Activated naive CD4-positive, alpha-beta T cell treated with anti-CD3 and anti-CD28 coated beads, Interleukin-2, amount 50 U/mL, for 72 hours (primary cell): ENCODE results near the gene AFP. TPM values are rescaled to one million over a fixed set of nuclear protein-coding genes. Genes with fewer than 3 reads are reported as not detected.

Experiments used
- ATAC-seq, 2 donors: fragments of 150-1000 bp; cut with Tn5 transposase; 2 replicates each; pipeline ENCODE4 v1.10.0; 2021; ENCODE audit warnings: mild to moderate bottlenecking in 2 of 2, moderate library complexity in 2 of 2
- DNase-seq, 2 donors: peaks; one replicate each; pipeline ENCODE4 v3.0.0; 2021 to 2022; ENCODE audit warnings: low spot score in 2 of 2
- H3K27ac Mint-ChIP-seq, 2 donors: one replicate each; pipeline ENCODE4 v1.8.0; 2022; ENCODE audit warnings: mild to moderate bottlenecking in 2 of 2, mixed read lengths in 2 of 2
- H3K36me3 Mint-ChIP-seq, 2 donors: one replicate each; pipeline ENCODE4 v1.8.0; 2022; ENCODE audit warnings: mixed read lengths in 2 of 2
- H3K9me3 Mint-ChIP-seq, 2 donors: one replicate each; pipeline ENCODE4 v1.8.0; 2022; ENCODE audit warnings: mixed read lengths in 2 of 2
- total RNA-seq, 2 donors: library from RNA; stranded (reverse); gene quantifications; one replicate each; pipeline ENCODE4 v1.2.3, GENCODE V29; 2022

Gene AFP
- total RNA-seq, 2 donors from 2014 or later, result not detected

DNA sequence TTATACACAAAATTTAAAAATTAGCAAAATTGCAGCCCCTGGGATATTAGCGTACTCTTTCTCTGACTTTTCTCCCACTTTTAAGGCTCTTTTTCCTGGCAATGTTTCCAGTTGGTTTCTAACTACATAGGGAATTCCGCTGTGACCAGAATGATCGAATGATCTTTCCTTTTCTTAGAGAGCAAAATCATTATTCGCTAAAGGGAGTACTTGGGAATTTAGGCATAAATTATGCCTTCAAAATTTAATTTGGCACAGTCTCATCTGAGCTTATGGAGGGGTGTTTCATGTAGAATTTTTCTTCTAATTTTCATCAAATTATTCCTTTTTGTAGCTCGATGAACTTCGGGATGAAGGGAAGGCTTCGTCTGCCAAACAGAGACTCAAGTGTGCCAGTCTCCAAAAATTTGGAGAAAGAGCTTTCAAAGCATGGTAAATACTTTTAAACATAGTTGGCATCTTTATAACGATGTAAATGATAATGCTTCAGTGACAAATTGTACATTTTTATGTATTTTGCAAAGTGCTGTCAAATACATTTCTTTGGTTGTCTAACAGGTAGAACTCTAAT lies 26.0 kb upstream of the AFP start:
- no peaks in the 10 kb centered on the region for H3K36me3 Mint-ChIP-seq
- no peak overlapping the region for H3K27ac Mint-ChIP-seq
- ATAC-seq (no peak), DNase-seq (no peak)
- no peaks in the 10 kb centered on the region for H3K9me3 Mint-ChIP-seq

DNA sequence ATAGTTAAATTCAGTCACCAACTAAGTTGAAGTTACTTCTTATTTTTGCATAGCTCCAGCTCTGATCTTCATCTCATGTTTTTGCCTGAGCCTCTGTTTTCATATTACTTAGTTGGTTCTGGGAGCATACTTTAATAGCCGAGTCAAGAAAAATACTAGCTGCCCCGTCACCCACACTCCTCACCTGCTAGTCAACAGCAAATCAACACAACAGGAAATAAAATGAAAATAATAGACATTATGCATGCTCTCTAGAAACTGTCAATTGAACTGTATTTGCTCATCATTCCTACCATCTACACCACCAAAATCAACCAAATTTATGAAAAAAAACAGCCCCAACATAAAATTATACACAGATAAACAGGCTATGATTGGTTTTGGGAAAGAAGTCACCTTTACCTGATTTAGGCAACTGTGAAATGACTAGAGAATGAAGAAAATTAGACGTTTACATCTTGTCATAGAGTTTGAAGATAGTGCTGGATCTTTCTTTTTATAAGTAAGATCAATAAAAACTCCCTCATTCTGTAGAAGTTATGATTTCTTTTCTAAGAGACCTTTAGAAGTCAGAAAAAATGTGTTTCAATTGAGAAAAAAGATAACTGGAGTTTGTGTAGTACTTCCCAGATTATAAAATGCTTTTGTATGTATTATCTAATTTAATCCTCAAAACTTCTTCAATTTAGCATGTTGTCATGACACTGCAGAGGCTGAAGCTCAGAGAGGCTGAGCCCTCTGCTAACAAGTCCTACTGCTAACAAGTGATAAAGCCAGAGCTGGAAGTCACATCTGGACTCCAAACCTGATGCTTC lies 24.9 kb upstream of the AFP start:
- no peaks in the 10 kb centered on the region for H3K9me3 Mint-ChIP-seq
- no peaks in the 10 kb centered on the region for H3K36me3 Mint-ChIP-seq
- H3K27ac Mint-ChIP-seq, result no peak overlapping the region
- DNase-seq (no peak), ATAC-seq (no peak)

DNA sequence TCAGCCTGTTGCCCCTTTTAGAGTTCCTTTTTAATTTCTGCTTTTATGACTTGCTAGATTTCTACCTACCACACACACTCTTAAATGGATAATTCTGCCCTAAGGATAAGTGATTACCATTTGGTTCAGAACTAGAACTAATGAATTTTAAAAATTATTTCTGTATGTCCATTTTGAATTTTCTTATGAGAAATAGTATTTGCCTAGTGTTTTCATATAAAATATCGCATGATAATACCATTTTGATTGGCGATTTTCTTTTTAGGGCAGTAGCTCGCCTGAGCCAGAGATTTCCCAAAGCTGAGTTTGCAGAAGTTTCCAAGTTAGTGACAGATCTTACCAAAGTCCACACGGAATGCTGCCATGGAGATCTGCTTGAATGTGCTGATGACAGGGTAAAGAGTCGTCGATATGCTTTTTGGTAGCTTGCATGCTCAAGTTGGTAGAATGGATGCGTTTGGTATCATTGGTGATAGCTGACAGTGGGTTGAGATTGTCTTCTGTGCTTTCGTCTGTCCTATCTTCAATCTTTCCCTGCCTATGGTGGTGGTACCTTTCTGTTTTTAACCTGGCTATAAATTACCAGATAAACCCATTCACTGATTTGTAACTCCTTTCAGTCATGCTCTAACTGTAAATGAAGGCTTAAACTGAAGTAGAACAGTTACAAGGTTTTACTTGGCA lies 24.1 kb upstream of the AFP start:
- no peak overlapping the region for H3K27ac Mint-ChIP-seq
- no peaks in the 10 kb centered on the region for H3K9me3 Mint-ChIP-seq
- no peaks in the 10 kb centered on the region for H3K36me3 Mint-ChIP-seq
- ATAC-seq (no peak), DNase-seq (no peak)

DNA sequence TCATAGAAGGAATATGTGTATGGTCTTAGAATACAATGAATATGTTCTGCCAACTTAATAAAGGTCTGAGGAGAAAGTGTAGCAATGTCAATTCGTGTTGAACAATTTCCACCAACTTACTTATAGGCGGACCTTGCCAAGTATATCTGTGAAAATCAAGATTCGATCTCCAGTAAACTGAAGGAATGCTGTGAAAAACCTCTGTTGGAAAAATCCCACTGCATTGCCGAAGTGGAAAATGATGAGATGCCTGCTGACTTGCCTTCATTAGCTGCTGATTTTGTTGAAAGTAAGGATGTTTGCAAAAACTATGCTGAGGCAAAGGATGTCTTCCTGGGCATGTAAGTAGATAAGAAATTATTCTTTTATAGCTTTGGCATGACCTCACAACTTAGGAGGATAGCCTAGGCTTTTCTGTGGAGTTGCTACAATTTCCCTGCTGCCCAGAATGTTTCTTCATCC lies 22.7 kb upstream of the AFP start:
- no peaks in the 10 kb centered on the region for H3K9me3 Mint-ChIP-seq
- ATAC-seq, result no peak

DNA sequence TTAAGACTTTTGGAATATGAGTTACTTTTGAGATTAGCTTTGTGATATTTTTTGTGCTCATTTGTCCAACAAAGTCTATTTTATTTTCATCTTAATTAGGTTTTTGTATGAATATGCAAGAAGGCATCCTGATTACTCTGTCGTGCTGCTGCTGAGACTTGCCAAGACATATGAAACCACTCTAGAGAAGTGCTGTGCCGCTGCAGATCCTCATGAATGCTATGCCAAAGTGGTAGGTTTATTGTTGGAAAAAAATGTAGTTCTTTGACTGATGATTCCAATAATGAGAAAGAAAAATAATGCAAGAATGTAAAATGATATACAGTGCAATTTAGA lies 21.1 kb upstream of the AFP start:
- H3K27ac Mint-ChIP-seq, result no peak overlapping the region
- H3K36me3 Mint-ChIP-seq, result no peaks in the 10 kb centered on the region
- no peaks in the 10 kb centered on the region for H3K9me3 Mint-ChIP-seq
- ATAC-seq (no peak), DNase-seq (no peak)

More for the DNA sequence above, 22.7 kb upstream of the AFP start:
- Mint-ChIP-seq H3K36me3 (no peaks in the 10 kb centered on the region), H3K27ac (no peak overlapping the region)
- no peak for DNase-seq

DNA sequence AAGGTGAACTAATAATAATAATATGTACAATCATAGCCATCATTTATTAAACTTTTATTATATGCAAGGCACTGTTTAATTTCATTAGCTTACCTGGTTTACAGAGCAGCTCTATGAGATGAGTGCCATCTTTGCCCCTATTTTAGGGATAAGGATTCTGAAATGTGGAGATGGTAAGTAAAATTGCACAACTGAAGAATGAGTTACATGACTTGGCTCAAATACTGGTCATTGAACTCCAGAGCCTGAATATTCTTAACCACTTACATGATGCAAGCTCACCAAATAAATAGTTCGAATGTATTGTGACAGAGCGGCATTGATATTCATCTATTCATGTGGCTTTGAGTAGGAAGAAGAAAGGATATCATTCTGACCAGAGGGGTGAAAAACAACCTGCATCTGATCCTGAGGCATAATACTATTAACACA lies 20.2 kb upstream of the AFP start:
- H3K9me3 Mint-ChIP-seq, result no peaks in the 10 kb centered on the region
- no peaks in the 10 kb centered on the region for H3K36me3 Mint-ChIP-seq
- ATAC-seq (no peak), DNase-seq (no peak)
- H3K27ac Mint-ChIP-seq, result no peak overlapping the region

DNA sequence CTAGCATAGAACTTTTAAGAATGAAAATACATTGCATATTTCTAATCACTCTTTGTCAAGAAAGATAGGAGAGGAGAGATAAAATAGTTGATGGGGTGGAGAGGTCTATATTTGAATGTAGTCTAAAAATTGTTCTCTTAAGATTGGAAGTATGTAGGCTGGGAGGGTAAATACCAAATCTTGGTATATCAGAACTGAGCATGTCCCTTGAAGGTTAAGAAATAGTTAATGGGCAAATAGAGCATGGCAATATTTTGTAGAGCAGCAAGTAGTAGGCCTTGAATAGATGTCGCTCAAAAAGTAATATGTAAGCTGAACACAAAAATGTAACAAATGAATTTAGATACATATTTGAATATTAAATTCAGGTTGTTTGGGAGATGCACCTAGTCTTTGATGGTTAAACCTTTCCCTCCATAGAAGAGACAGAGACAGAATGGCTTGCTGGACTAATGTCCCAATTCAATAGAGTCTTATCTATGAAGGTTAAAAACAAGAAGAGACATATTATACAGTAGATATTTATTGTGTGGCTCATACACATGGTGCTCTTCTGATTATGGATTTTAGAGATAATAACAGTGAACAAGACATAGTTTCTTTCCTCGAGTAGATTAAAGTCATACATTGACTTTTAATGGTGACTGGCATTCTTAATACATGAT lies 19.5 kb upstream of the AFP start:
- H3K27ac Mint-ChIP-seq, result no peak overlapping the region
- no peaks in the 10 kb centered on the region for H3K9me3 Mint-ChIP-seq
- no peaks in the 10 kb centered on the region for H3K36me3 Mint-ChIP-seq
- DNase-seq (no peak), ATAC-seq (no peak)

DNA sequence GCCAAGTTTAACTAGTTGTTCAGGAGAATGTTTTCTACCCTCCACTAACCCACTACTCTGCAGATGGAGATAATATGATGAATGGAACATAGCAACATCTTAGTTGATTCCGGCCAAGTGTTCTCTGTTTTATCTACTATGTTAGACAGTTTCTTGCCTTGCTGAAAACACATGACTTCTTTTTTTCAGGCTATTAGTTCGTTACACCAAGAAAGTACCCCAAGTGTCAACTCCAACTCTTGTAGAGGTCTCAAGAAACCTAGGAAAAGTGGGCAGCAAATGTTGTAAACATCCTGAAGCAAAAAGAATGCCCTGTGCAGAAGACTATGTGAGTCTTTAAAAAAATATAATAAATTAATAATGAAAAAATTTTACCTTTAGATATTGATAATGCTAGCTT lies 18.7 kb upstream of the AFP start:
- H3K27ac Mint-ChIP-seq, result no peak overlapping the region
- H3K36me3 Mint-ChIP-seq, result no peaks in the 10 kb centered on the region
- no peaks in the 10 kb centered on the region for H3K9me3 Mint-ChIP-seq
- ATAC-seq (no peak), DNase-seq (no peak)

DNA sequence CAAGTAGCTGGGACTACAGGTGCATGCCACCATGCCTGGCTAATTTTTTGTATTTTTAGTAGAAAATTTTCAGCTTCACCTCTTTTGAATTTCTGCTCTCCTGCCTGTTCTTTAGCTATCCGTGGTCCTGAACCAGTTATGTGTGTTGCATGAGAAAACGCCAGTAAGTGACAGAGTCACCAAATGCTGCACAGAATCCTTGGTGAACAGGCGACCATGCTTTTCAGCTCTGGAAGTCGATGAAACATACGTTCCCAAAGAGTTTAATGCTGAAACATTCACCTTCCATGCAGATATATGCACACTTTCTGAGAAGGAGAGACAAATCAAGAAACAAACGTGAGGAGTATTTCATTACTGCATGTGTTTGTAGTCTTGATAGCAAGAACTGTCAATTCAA lies 18.0 kb upstream of the AFP start:
- ATAC-seq, result no peak
- no peak overlapping the region for H3K27ac Mint-ChIP-seq
- H3K9me3 Mint-ChIP-seq, result no peaks in the 10 kb centered on the region
- no peaks in the 10 kb centered on the region for H3K36me3 Mint-ChIP-seq
- DNase-seq, result no peak

DNA sequence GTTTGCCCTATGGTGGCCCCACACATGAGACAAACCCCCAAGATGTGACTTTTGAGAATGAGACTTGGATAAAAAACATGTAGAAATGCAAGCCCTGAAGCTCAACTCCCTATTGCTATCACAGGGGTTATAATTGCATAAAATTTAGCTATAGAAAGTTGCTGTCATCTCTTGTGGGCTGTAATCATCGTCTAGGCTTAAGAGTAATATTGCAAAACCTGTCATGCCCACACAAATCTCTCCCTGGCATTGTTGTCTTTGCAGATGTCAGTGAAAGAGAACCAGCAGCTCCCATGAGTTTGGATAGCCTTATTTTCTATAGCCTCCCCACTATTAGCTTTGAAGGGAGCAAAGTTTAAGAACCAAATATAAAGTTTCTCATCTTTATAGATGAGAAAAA lies 17.3 kb upstream of the AFP start:
- DNase-seq (no peak), ATAC-seq (no peak)
- Mint-ChIP-seq H3K9me3 (no peaks in the 10 kb centered on the region), H3K36me3 (no peaks in the 10 kb centered on the region), H3K27ac (no peak overlapping the region)

DNA sequence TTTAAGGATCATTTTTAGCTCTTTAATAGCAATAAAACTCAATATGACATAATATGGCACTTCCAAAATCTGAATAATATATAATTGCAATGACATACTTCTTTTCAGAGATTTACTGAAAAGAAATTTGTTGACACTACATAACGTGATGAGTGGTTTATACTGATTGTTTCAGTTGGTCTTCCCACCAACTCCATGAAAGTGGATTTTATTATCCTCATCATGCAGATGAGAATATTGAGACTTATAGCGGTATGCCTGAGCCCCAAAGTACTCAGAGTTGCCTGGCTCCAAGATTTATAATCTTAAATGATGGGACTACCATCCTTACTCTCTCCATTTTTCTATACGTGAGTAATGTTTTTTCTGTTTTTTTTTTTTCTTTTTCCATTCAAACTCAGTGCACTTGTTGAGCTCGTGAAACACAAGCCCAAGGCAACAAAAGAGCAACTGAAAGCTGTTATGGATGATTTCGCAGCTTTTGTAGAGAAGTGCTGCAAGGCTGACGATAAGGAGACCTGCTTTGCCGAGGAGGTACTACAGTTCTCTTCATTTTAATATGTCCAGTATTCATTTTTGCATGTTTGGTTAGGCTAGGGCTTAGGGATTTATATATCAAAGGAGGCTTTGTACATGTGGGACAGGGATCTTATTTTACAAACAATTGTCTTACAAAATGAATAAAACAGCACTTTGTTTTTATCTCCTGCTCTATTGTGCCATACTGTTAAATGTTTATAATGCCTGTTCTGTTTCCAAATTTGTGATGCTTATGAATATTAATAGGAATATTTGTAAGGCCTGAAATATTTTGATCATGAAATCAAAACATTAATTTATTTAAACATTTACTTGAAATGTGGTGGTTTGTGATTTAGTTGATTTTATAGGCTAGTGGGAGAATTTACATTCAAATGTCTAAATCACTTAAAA lies 16.6 kb upstream of the AFP start:
- peak overlapping the region in 1 of 2 donors; percentile 65 for H3K27ac Mint-ChIP-seq
- no peak for ATAC-seq
- no peaks in the 10 kb centered on the region for H3K9me3 Mint-ChIP-seq
- DNase-seq, result no peak
- no peaks in the 10 kb centered on the region for H3K36me3 Mint-ChIP-seq

DNA sequence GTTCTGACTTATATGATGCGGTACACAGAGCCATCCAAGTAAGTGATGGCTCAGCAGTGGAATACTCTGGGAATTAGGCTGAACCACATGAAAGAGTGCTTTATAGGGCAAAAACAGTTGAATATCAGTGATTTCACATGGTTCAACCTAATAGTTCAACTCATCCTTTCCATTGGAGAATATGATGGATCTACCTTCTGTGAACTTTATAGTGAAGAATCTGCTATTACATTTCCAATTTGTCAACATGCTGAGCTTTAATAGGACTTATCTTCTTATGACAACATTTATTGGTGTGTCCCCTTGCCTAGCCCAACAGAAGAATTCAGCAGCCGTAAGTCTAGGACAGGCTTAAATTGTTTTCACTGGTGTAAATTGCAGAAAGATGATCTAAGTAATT lies 15.4 kb upstream of the AFP start:
- no peak for ATAC-seq
- no peak for DNase-seq
- Mint-ChIP-seq H3K27ac (no peak overlapping the region), H3K9me3 (no peaks in the 10 kb centered on the region), H3K36me3 (no peaks in the 10 kb centered on the region)

DNA sequence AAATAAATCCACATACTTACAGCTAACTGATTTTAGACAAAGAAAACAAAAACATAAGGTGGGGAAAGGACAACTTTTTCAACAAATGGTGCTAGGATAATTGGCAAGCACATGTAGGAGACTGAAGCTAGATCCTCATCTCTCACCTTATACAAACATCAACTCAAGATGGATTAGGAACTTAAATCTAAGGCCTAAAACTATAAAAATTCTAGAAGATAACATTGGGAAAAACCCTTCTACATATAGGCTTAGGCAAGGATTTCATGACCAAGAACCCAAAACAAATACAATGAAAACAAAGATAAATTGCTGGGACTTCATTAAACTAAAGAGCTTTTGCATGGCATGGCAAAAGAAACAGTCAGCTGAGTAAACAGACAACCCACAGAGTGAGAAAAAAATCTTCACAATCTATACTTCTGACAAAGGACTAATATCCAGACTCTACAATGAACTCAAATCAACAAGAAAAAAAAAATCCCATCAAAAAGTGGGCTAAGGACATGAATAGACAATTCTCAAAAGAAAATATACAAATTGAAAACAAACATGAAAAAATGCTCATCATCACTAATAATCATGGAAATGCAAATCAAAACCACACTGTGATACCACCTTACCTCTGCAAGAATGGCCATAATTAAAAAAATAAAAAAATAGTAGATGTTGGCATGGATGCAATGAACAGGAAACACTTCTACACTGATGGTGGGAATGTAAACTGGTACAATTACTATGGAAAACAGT lies 14.1 kb upstream of the AFP start:
- no peak for ATAC-seq
- H3K36me3 Mint-ChIP-seq, result no peaks in the 10 kb centered on the region

DNA sequence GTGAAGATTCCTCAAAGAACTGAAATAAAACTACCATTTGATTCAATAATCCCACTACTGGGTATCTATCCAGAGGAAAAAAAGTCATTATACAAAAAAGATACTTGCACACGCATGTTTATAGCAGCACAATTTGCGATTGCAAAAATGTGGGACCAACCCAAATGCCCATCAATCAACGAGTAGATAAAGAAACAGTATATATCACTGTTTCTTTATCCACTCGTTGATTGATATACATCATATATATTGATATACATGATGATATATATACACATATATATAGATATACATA lies 13.6 kb upstream of the AFP start:
- DNase-seq (no peak), ATAC-seq (no peak)
- H3K9me3 Mint-ChIP-seq, result no peaks in the 10 kb centered on the region
- H3K36me3 Mint-ChIP-seq, result no peaks in the 10 kb centered on the region
- H3K27ac Mint-ChIP-seq, result no peak overlapping the region

More for the DNA sequence above, 14.1 kb upstream of the AFP start:
- DNase-seq, result no peak
- H3K27ac Mint-ChIP-seq, result no peak overlapping the region
- H3K9me3 Mint-ChIP-seq, result no peaks in the 10 kb centered on the region

DNA sequence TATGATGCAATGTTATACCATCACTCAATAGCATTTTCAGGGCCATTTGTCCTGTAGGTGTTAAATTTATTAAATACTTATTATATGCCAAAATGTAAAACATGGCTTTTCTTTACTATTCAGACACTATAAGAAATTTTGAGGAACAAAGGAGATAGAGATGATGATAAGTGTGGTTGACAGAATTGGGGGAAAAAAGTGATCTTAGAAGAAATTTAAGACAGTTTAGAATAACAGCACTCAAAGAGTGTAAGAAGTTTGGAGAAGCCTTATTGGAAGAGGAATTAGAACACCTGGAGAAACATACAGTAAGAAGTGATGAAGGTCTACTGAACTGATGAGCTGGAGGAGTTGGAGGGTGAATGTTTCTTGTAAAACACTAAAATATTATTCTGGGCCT lies 12.8 kb upstream of the AFP start:
- no peaks in the 10 kb centered on the region for H3K9me3 Mint-ChIP-seq
- no peak for ATAC-seq
- no peaks in the 10 kb centered on the region for H3K36me3 Mint-ChIP-seq
- no peak overlapping the region for H3K27ac Mint-ChIP-seq
- no peak for DNase-seq

DNA sequence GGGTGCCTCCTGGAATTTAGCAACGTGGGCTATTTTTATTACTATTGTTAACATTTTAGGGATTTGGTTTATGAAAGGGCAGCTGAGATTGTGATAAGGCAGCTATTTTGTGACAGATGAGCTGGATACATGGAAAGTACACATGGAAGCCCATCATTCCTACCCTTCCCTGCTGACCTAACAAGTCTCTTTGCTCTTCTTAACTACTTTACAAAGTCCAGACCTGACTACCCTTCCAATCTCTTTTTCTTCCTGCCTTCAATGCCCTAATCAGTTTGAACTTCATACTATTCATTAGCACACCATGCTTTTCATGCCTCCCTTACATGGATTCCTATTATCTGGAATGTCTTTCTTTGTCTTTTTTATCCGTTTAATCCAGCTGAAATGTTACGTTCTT lies 9.4 kb upstream of the AFP start:
- ATAC-seq, result no peak
- Mint-ChIP-seq H3K36me3 (no peaks in the 10 kb centered on the region), H3K9me3 (no peaks in the 10 kb centered on the region), H3K27ac (no peak overlapping the region)
- DNase-seq, result no peak
